Astrocyte of the cerebellum (primary cell): ENCODE data around the gene FRAS1.

Experiments
- DNase-seq: peaks from one replicate; pipeline ENCODE4 v3.0.0-alpha.2; 2011; ENCODE audit warnings: low read depth
- H3K4me3 ChIP-seq: 2 replicates; pipeline ENCODE4 v1.5.1; 2011; ENCODE audit warnings: mild to moderate bottlenecking, low read depth, low read length, moderate library complexity
- in situ Hi-C: cut with HindIII; loops from 2 replicates; pipeline ENCODE4 v1.10.0; 2017; ENCODE audit warnings: low sequenced_read_pairs
- TF ChIP-seq, protein P1 (sequence below): IDR thresholded peaks from 2 replicates; pipeline ENCODE4 v1.5.1; 2012; ENCODE audit warnings: low read length, low read depth, moderate library complexity, mild to moderate bottlenecking; ENCODE audit errors: missing control alignments

Gene FRAS1

DNA sequence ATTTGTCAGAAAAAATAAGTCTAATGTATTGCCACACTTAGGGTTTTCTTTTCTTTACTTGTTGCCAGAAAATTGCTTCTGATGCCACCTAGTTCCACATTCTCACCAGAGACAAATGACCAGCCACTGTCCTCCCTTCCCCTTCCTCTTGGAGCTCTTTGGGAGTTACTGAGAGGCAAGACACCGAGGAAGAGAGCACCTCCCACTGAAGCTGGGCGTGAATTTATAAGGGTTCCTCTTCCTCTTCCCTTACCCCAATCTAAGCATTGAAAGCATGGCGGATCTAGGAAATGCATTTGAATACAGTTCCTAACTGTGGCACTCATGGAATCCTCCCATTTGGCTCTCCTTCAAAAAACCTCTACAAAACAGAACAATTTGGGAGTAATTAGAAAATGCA, 524.5 kb downstream of the FRAS1 start:
- TF ChIP-seq, protein P1, sequence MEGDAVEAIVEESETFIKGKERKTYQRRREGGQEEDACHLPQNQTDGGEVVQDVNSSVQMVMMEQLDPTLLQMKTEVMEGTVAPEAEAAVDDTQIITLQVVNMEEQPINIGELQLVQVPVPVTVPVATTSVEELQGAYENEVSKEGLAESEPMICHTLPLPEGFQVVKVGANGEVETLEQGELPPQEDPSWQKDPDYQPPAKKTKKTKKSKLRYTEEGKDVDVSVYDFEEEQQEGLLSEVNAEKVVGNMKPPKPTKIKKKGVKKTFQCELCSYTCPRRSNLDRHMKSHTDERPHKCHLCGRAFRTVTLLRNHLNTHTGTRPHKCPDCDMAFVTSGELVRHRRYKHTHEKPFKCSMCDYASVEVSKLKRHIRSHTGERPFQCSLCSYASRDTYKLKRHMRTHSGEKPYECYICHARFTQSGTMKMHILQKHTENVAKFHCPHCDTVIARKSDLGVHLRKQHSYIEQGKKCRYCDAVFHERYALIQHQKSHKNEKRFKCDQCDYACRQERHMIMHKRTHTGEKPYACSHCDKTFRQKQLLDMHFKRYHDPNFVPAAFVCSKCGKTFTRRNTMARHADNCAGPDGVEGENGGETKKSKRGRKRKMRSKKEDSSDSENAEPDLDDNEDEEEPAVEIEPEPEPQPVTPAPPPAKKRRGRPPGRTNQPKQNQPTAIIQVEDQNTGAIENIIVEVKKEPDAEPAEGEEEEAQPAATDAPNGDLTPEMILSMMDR, result no peak
- no peak overlapping the region for H3K4me3 ChIP-seq
- DNase-seq, result no peak
- in situ Hi-C loops, result no loop called here

DNA sequence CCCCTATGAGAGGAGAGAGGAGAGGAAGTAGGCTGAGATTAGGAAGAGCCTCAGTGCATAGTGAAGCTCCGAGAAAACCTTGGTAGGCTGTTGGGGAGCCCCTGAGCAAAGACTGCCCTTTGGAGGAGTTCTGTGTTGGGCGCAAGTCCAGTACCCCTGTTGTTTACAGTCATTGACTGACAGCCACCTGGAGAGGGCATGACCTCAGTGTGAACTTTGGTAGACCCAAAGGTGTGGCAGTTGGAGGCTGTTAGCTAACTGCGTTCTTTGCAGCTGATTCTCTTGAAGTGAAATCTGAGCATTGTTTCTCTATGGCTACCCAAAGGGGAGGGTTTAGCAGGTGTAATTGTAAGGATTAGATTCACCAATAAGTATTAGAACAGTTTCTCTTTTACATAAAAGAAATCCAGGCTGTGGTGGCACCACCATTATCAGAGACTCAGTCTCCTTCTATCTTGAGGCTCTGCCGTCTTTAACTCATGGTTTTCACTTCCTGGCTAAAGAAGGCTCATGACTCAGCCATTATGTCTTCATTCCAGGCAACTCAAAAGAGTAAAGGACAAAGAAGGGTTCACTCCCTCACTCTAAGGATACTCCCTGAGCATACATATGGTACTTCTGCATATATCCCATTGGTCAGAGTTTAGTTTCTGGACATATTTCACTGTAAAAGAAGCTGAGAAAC, 527.9 kb downstream of the FRAS1 start:
- no peak for DNase-seq
- TF ChIP-seq, protein P1, result no peak
- in situ Hi-C loops, result no loop called here
- no peak overlapping the region for H3K4me3 ChIP-seq

DNA sequence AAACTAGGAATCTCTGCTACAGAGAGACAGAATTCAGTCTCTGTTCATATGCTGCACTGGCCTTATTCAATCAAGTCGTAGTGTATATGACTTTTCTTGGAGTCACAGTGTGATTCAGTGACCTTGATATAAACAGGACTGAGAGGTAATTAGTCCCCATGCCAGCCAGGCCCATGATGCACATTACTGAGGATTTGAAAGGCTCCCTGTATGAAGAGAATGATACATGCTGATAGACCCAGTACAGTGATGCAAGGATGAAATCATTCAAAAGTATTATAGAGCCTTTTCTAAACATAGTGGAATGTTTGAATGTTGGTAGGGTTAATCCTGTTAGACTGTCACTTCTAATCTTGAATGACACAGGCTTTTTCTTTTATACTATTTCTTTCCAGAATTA, 528.5 kb downstream of the FRAS1 start:
- DNase-seq, result no peak
- TF ChIP-seq, protein P1, result no peak
- no peak overlapping the region for H3K4me3 ChIP-seq
- in situ Hi-C loops, result no loop called here

DNA sequence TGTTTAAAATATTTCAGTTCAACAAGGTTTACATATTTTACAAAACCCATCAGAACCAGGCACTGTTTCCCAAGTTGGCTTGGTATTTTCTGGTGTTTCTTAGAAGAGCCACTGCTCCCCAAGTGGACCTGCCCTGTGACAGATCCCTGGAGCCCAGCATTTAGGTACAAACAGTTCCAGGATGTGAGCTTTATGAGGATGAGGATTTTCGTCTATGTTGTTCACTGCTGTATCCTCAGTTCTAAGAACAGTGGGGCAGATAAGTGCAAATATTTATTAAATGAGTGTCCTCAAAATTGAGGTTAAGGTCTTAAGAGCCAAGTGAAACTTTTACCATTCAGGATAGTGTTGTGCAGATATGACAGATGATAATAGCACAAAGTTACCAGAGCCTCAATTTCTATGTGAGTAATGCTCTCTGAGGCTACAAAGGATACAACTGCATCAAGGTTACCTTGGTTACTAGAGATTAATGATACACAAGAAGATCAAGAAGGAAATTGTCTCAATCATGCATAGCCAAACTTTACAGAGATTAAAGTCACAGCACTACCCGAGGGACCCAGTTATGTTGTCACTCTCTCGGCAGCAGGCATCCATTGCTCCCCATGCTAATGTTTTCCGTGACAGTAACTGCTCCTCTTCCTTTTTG, 531.9 kb downstream of the FRAS1 start:
- TF ChIP-seq, protein P1, result no peak
- in situ Hi-C loops, result no loop called here

DNA sequence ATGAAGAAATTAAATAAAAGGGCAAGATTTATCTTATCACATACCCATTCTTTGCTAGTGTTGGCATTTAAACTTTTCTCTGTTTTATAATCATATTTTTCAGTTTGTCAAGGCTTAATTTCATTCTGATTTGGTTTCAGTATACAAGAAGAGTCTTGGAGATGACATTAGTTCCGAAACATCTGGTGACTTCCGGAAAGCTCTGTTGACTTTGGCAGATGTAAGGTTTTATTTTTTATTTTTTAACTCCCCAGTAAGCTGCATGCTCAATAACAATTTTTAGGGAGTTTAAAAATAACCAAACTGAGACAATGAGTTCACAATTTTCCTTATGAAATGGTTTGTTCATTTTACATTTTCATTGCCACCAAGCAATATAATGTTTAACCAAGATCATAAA, 534.3 kb downstream of the FRAS1 start:
- DNase-seq, result no peak
- in situ Hi-C loops, result no loop called here
- no peak overlapping the region for H3K4me3 ChIP-seq
- TF ChIP-seq, protein P1, result no peak

More for the DNA sequence above, 531.9 kb downstream of the FRAS1 start:
- no peak for DNase-seq
- H3K4me3 ChIP-seq, result no peak overlapping the region

DNA sequence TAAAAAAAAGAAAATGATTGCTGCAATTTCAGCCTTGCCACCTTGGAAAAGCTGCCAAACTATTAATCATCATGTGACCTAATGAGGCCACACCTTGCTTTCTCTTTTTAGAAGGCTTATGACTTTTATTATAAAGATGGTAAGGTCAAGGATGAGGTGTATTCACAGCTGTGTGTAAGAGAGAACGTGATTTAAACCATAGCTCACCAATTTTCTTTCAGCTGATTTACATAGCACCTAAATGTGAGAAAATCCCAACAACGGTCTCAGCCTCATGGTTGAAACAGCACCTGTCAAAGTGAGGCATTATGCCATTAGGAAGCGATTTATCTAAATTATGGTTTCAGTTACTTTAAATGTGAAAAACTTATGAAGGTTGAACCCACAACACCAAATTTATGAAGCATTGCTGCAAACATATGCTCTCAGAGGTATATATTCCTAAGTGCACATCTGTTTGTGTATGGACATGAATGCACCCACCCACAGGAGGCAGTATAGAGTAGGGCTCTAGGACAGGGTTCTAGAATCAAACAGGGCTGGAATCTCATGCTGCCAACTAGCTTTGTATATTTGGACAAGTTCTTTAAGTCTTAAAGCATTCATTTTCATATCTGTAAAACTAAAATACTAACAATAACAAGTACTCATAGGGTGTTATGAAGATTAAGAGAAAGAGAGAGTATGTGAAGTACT, 535.1 kb downstream of the FRAS1 start:
- in situ Hi-C loops, result no loop called here
- DNase-seq, result no peak
- H3K4me3 ChIP-seq, result no peak overlapping the region
- TF ChIP-seq, protein P1, result peak; percentile 23
